Esophagus squamous epithelium (tissue), 5 donors: ENCODE results near the gene AKT2. TPM values are rescaled to one million over a fixed set of nuclear protein-coding genes. Genes with fewer than 3 reads are reported as not detected.

ENCODE experiments used
- DNase-seq: peaks from one replicate; lab custom pipeline; 2025; lab: John Stamatoyannopoulos, UW
- H3K27ac ChIP-seq, 4 donors: fragments of 200-600 bp; sonication (generic); one replicate each; pipeline ENCODE4 v1.5.1; 2016 to 2019; ENCODE audit warnings: mild to moderate bottlenecking in 1 of 4
- H3K27me3 ChIP-seq, 4 donors: fragments of 200-600 bp; sonication (generic); 1 replicate in 3 of 4; 2 replicates in 1 of 4; pipeline versions ENCODE4 v1.5.1 to v1.6.0; 2017 to 2021; ENCODE audit warnings: antibody characterized with exemption in 1 of 4
- H3K36me3 ChIP-seq, 3 donors: fragments of 200-600 bp; sonication (generic); one replicate each; pipeline ENCODE4 v1.5.1; 2016 to 2019
- H3K4me1 ChIP-seq, 3 donors: fragments of 200-600 bp; sonication (generic); one replicate each; pipeline ENCODE4 v1.5.1; 2017 to 2019
- H3K4me3 ChIP-seq, 4 donors: fragments of 200-600 bp; sonication (generic); 1 replicate in 3 of 4; 2 replicates in 1 of 4; pipeline ENCODE4 v1.5.1; 2016 to 2019; ENCODE audit warnings: mild to moderate bottlenecking in 2 of 4, moderate library complexity in 1 of 4
- H3K9me3 ChIP-seq, 3 donors: fragments of 200-600 bp; sonication (generic); one replicate each; pipeline ENCODE4 v1.5.1; 2016 to 2019
- POLR2A ChIP-seq, 4 donors: fragments of 450-650 bp; IDR thresholded peaks; one replicate each; pipeline ENCODE4 v1.6.1; 2017; ENCODE audit warnings: antibody characterized with exemption in 4 of 4, mild to moderate bottlenecking in 4 of 4, moderate library complexity in 3 of 4
- WGBS, 2 donors: methylation state at CpG; one replicate each; pipeline ENCODE4 v1.1.5; 2018; 5-methylcytosine and 5-hydroxymethylcytosine counted together
- intact Hi-C: fragments of 100-400 bp; cut with DNase I; formaldehyde crosslinking; loops from one replicate; pipeline ENCODE4 v1.15.0; 2022
- total RNA-seq, 4 donors: library from RNA; depleted of rRNA; stranded (reverse); fragments of >200 nt; gene quantifications; one replicate each; pipeline ENCODE4 v1.1.0, GENCODE V29; 2016
- TF ChIP-seq, protein P1 (sequence below), 6 experiments: fragments of 450-650 bp in 4 of 6; fragments of 200-600 bp in 2 of 6; sonication (generic) in 2 of 6; IDR thresholded peaks; one replicate each; pipeline ENCODE4 v1.5.1; 2016 to 2019; ENCODE audit warnings: antibody characterized with exemption in 6 of 6, mild to moderate bottlenecking in 4 of 6, moderate library complexity in 4 of 6
- donor health status: DM: yes; HTN: yes; CAD: no.

Gene AKT2
- total RNA-seq, 4 donors from 2014 or later: 59.0 to 84.7 (median 69.0) TPM

DNA sequence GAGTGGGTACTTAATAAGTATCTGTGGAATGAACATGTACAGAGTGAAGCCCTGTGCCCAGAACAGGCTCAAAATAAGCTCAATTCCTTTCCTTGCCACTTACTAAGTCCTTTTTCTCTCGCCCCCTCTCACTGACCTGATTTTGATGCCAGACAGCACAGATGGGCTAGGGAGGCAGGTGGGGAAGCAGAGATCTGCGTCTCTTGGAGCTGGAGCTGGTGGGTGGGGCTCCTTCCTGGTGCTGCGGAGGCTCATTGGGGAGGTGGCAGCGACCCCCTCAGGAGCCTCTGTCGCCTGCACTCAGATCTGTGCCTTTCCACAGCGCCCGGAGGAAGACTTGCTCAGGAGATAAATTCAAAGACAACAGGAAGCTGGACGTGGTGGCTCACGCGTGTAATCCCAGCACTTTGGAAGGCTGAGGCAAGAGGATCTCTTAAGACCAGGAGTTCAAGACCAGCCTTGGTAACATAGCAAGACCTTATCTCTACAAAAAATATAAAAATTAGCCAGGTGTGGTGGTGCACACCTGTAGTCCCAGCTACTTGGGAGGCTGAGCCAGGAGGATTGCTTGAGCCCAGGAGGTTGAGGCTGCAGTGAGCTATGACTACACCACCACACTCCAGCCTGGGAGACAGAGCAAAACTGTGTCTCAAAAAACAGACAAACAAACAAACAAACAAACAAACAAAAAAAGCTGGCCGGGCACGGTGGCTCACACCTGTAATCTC is 14.6 kb downstream of the AKT2 start:
- Histone ChIP-seq H3K36me3 (peaks cover 0 to 48% (median 0%) of the 10 kb centered on the region in 3 donors), H3K27ac (no peak overlapping the region), H3K9me3 (no peaks in the 10 kb centered on the region), H3K4me3 (no peak overlapping the region), H3K4me1 (peaks cover 4 to 56% (median 10%) of the 10 kb centered on the region in 3 donors), H3K27me3 (no peaks in the 10 kb centered on the region)
- TF ChIP-seq, protein P1, sequence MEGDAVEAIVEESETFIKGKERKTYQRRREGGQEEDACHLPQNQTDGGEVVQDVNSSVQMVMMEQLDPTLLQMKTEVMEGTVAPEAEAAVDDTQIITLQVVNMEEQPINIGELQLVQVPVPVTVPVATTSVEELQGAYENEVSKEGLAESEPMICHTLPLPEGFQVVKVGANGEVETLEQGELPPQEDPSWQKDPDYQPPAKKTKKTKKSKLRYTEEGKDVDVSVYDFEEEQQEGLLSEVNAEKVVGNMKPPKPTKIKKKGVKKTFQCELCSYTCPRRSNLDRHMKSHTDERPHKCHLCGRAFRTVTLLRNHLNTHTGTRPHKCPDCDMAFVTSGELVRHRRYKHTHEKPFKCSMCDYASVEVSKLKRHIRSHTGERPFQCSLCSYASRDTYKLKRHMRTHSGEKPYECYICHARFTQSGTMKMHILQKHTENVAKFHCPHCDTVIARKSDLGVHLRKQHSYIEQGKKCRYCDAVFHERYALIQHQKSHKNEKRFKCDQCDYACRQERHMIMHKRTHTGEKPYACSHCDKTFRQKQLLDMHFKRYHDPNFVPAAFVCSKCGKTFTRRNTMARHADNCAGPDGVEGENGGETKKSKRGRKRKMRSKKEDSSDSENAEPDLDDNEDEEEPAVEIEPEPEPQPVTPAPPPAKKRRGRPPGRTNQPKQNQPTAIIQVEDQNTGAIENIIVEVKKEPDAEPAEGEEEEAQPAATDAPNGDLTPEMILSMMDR (IDR thresholded peaks at IDR 0.05): no peak
- TF ChIP-seq POLR2A (IDR thresholded peaks at IDR 0.05): no peak
- intact Hi-C loops: no loop called here
- no peak for DNase-seq
- WGBS, 2 donors: 91 to 96% methylated on average over 2 to 5 of the region's 12 CpGs

DNA sequence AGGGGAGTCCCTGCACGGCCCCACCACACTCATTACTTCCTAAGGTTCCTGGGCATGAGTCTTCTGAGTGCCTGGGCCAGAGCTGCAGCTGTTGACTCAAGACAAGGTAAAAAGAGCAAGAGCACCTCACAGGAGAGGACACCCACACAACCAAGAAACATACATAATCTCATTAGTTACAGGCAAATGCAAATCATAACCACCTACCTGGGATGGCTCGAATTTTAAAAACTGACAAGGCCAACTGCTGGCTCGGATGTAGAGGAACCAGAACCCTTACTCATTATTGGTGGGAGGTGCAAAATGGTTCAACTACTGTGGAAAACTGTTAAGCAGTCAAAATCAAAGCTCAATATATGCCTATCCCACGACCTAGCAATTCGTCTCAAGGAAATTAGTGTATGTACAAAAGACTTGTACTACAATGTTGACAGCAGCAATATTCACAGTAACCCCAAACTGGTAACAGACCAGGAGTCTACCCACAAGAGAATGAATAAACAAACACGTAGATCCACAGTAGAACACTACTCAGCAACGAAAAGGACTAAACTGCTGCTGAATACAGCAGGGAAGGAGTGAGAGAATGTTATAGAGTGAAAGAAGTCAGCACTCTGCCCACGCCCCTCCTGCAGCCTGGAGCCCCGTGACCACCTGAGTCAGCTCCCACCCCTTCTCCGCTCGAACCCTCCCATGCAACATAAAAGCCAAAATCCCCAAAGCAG is 15.8 kb downstream of the AKT2 start:
- no peaks in the 10 kb centered on the region for H3K9me3 ChIP-seq
- intact Hi-C loops: no loop called here
- peaks cover 0 to 44% (median 0%) of the 10 kb centered on the region in 3 donors for H3K4me1 ChIP-seq
- no peaks in the 10 kb centered on the region for H3K27me3 ChIP-seq
- H3K36me3 ChIP-seq: peaks cover 0 to 60% (median 9%) of the 10 kb centered on the region in 3 donors
- TF ChIP-seq, protein P1 (IDR thresholded peaks at IDR 0.05): no peak
- no peak for TF ChIP-seq POLR2A (IDR thresholded peaks at IDR 0.05)
- no peak for DNase-seq
- no peak overlapping the region for H3K4me3 ChIP-seq
- H3K27ac ChIP-seq: no peak overlapping the region
- 80 to 82% methylated on average over 11 of the region's 11 CpGs for WGBS, 2 donors

DNA sequence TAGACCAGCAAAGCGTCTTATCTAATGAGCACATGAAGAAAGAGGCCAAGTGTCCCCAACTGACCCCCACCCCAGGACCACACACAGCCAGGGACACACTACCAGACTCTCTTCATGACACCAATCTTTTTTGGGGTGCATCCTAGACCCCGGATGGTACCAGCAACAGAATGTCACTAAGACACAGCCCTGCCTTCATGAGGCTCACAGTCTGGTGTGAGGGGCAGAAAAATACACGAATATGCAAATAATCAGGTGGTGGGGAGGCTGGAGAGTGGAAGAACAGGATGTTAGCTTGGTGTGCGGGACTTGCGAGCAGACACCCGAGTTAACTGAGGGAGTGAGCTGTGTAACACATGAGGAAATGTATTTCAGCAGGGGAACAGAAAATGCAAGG is 17.5 kb downstream of the AKT2 start:
- H3K9me3 ChIP-seq: no peaks in the 10 kb centered on the region
- H3K27ac ChIP-seq: no peak overlapping the region
- intact Hi-C loops: no loop called here
- H3K36me3 ChIP-seq: peaks cover 0 to 72% (median 22%) of the 10 kb centered on the region in 3 donors
- DNase-seq: no peak
- H3K4me3 ChIP-seq: no peak overlapping the region
- 81 to 82% methylated on average over 4 to 6 of the region's 6 CpGs for WGBS, 2 donors
- no peaks in the 10 kb centered on the region for H3K27me3 ChIP-seq
- peaks cover 0 to 33% (median 0%) of the 10 kb centered on the region in 3 donors for H3K4me1 ChIP-seq
- TF ChIP-seq POLR2A (IDR thresholded peaks at IDR 0.05): no peak
- TF ChIP-seq, protein P1 (IDR thresholded peaks at IDR 0.05): no peak

DNA sequence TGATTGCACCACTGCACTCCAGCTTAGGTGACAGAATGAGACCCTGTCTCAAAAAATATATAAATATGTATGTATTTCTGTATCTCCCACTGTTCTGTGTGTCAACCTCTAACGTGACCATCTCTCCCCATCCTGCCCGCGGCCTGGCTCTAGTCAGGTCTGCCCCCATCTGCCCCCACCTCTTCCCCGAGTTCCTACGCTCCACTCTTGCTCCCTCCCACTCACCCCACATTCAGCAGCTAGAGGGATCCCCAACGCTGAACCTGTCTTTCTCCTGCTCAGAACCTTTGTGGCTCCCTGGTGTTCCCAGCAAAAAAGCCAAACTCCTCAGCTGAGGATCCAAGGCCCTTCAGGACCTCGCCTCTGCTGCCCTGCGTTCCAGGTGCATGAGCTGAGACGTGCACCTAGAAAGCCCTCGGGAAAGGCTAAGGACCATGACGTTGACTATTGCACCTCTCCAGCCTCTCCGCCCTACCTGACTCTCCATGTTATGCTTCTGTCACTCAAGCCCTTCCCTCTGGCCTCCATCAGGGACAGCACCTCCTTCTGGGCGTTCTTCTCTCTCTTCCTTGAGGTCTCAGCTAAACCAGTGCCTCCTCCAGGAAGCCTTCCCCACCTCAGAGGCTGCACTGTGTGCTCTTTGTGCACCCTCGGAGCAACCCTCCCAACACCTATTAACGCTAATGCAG is 18.1 kb downstream of the AKT2 start:
- Histone ChIP-seq H3K4me1 (peaks cover 0 to 33% (median 0%) of the 10 kb centered on the region in 3 donors), H3K27me3 (no peaks in the 10 kb centered on the region), H3K36me3 (peaks cover 0 to 73% (median 22%) of the 10 kb centered on the region in 3 donors), H3K9me3 (no peaks in the 10 kb centered on the region), H3K4me3 (no peak overlapping the region), H3K27ac (no peak overlapping the region)
- no peak for DNase-seq
- 83 to 85% methylated on average over 15 of the region's 15 CpGs for WGBS, 2 donors
- TF ChIP-seq POLR2A (IDR thresholded peaks at IDR 0.05): no peak
- TF ChIP-seq, protein P1 (IDR thresholded peaks at IDR 0.05): no peak
- intact Hi-C loops: no loop called here
